GM12878 (cell line): ENCODE measurements around the gene CHD9. TPM values are rescaled to one million over a fixed set of nuclear protein-coding genes. Genes with fewer than 3 reads are reported as not detected.

Experiments used
- BCL3 ChIP-seq: IDR thresholded peaks from 2 replicates; pipeline ENCODE4 v1.6.1; 2011; ENCODE audit warnings: borderline replicate concordance, low read depth, mild to moderate bottlenecking, moderate library complexity, low read length; ENCODE audit not compliant: insufficient read depth, poor library complexity, severe bottlenecking
- BHLHE40 ChIP-seq, 2 experiments: fragments of 450-650 bp in 1 of 2; IDR thresholded peaks; 2 replicates each; pipeline ENCODE4 v1.6.1; 2011 to 2017; ENCODE audit warnings: low read depth in 2 of 2, borderline replicate concordance in 1 of 2, improper control_type of control experiment in 1 of 2, low read length in 1 of 2, mild to moderate bottlenecking in 1 of 2
- BMI1 ChIP-seq: fragments of 450-650 bp; IDR thresholded peaks from 2 replicates; pipeline ENCODE4 v1.6.1; 2016; ENCODE audit warnings: mild to moderate bottlenecking, moderate library complexity, borderline replicate concordance
- CBFB ChIP-seq: IDR thresholded peaks from 2 replicates; pipeline ENCODE4 v1.6.1; 2016; ENCODE audit warnings: antibody characterized with exemption, low read depth
- DPF2 ChIP-seq: fragments of 450-650 bp; IDR thresholded peaks from 2 replicates; pipeline ENCODE4 v1.6.1; 2017; ENCODE audit warnings: mild to moderate bottlenecking
- EED ChIP-seq: sonication (generic); IDR thresholded peaks from 2 replicates; pipeline ENCODE4 v1.6.1; 2016; ENCODE audit warnings: antibody characterized with exemption, low read depth
- GATAD2B ChIP-seq: fragments of 450-650 bp; conservative IDR thresholded peaks from 2 replicates; pipeline ENCODE4 v1.6.1; 2017; ENCODE audit warnings: low read depth, mild to moderate bottlenecking, moderate library complexity
- IRF3 ChIP-seq: fragments of 450-650 bp; IDR thresholded peaks from 2 replicates; pipeline ENCODE4 v1.6.1; 2014; ENCODE audit warnings: mild to moderate bottlenecking
- MEF2A ChIP-seq: IDR thresholded peaks from 2 replicates; pipeline ENCODE4 v1.6.1; 2011; ENCODE audit warnings: low read depth, mild to moderate bottlenecking, low read length, moderate library complexity; ENCODE audit not compliant: insufficient read depth
- NKRF ChIP-seq: fragments of 450-650 bp; conservative IDR thresholded peaks from 2 replicates; pipeline ENCODE4 v1.6.1; 2017; ENCODE audit warnings: mild to moderate bottlenecking, moderate library complexity
- PKNOX1 ChIP-seq: fragments of 450-650 bp; IDR thresholded peaks from 2 replicates; pipeline ENCODE4 v1.6.1; 2016; ENCODE audit warnings: mild to moderate bottlenecking
- SUPT20H ChIP-seq: IDR thresholded peaks from 2 replicates; pipeline ENCODE4 v1.6.1; 2011; ENCODE audit warnings: low read depth, mild to moderate bottlenecking, low read length, moderate library complexity, borderline replicate concordance; ENCODE audit not compliant: control insufficient read depth
- ZBTB4 ChIP-seq: fragments of 450-650 bp; formaldehyde crosslinking; IDR thresholded peaks from 2 replicates; pipeline ENCODE4 v1.4.0; 2022; ENCODE audit warnings: mild to moderate bottlenecking, moderate library complexity
- ZNF592 ChIP-seq: fragments of 450-650 bp; IDR thresholded peaks from 2 replicates; pipeline ENCODE4 v1.6.1; 2017; ENCODE audit warnings: mild to moderate bottlenecking, moderate library complexity
- polyA plus RNA-seq, 11 experiments: library from polyadenylated mRNA; depleted of rRNA in 4 of 11; unstranded in 6 of 11; stranded (reverse) in 5 of 11; fragments of >200 nt; fragmentation: Nextera tagmentation in 4 of 11; fragmentation: Illumina TruSeq in 1 of 11; extraction: Ambion mirVana in 4 of 11; extraction: Trizol in 1 of 11; gene quantifications; 1 replicate in 1 of 11; 2 replicates in 10 of 11; pipeline versions ENCODE4 v1.2.1 to v1.2.3, GENCODE V29; 2011 to 2016; ENCODE audit warnings: inconsistent platforms in 2 of 11, missing spikeins in 2 of 11, low read depth in 1 of 11
- total RNA-seq, 4 experiments: library from RNA; depleted of rRNA in 3 of 4; stranded (reverse); fragments of >200 nt in 3 of 4; fragmentation: Illumina TruSeq in 1 of 4; extraction: Trizol in 1 of 4; gene quantifications; 2 replicates each; pipeline versions ENCODE4 v1.2.1 to v1.2.3, GENCODE V29; 2013 to 2021

Gene CHD9
- total and polyA plus RNA-seq, 10 of the 15 experiments (the other 5 are each of a cell fraction or from before 2014, with no cell fraction given), result 29.2 to 95.7 (median 54.3) TPM

- TF ChIP-seq BCL3, result peak; percentile 14
- no peak for TF ChIP-seq ZNF592
- no peak for TF ChIP-seq SUPT20H
- no peak for TF ChIP-seq BMI1
- TF ChIP-seq DPF2, result peak; percentile 18; the same call in 1 of the 2 replicates
- no peak; the same call in 1 of the 2 replicates for TF ChIP-seq PKNOX1
- TF ChIP-seq GATAD2B, result peak; percentile 39
- peak; percentile 77 for TF ChIP-seq NKRF
- no peak for TF ChIP-seq ZBTB4 (CRISPR knock-in tag)
- TF ChIP-seq MEF2A, result no peak
- no peak for TF ChIP-seq IRF3
- TF ChIP-seq BHLHE40 (IDR thresholded peaks at IDR 0.05; ENCODE audit: borderline replicate concordance in 1 of 2, low read depth in 2 of 2, low read length in 1 of 2), result peak in 1 of 2 experiments; percentile 84; a peak in 2 of 4 replicates
- TF ChIP-seq CBFB, result no peak
- TF ChIP-seq EED, result peak; percentile 62
Measured at GRCh38 chr16:53131363-53132071, 76.7 kb downstream of the CHD9 start (continued).
